Measurements from ENCODE around the gene ABCB10.
A peak's percentile ranks its signal among the peaks of the same experiment; 100 is the strongest.
"Not testable (repeated sequence)": the region's sequence is repeated elsewhere in the genome, so short reads cannot be mapped to it uniquely, and the experiment has no call there.

Gene ABCB10
- total RNA-seq = 43.7 to 50.5 reads per million in 2 donors

DNA sequence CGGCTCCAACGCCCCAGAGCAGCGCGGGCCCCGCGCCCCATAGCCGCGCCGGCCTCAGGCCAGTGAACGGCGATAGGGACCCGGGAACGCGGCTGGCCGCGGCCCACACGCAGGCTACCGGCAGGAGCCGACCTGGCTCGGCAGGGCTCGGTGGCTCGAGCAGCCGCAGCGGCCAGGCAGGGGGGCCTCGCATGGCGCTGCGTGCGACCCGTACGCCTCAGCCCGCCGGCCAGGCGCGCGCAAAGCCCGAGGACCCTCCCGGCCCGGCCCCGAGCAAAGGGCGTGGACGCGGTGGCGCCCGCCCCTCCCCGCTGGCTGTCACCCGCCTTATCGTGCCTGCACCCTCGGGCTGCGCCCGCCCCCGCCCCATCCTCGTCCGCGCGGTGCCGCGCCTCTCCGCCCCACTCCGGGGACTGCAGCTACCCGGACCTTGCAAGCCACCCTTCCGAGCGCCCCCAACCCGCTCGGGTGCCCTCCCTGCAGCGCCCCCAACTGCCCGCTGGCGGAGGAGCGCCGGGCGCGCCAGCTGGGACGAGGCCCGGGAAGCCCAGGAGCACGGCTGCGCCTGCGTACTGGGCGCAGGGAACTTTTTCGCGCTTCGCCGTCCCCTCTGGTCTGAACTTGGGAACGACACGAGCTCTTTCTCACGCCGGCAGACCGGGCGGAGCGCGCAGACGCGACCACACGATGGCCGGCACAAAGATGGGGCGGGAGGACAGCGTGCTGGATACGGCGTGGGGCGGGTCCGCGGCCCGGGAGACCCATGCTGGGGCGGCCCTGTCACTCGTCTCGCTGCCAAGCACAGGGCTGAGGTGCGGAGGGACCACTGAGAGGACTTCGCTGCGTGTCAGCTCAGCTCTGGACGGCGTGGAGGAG is at the start of gene ABCB10:
Gene ABCB10 (minus strand): TSS at position 248 of the 876 bp plus-strand sequence. CDS start 55 bp downstream, at position 193.
- DNase-seq = peak; percentile 70

GRCh38 chr1:229607370-229607769 is 48.9 kb upstream of the ABCB10 start:
- DNase-seq = no peak

DNA sequence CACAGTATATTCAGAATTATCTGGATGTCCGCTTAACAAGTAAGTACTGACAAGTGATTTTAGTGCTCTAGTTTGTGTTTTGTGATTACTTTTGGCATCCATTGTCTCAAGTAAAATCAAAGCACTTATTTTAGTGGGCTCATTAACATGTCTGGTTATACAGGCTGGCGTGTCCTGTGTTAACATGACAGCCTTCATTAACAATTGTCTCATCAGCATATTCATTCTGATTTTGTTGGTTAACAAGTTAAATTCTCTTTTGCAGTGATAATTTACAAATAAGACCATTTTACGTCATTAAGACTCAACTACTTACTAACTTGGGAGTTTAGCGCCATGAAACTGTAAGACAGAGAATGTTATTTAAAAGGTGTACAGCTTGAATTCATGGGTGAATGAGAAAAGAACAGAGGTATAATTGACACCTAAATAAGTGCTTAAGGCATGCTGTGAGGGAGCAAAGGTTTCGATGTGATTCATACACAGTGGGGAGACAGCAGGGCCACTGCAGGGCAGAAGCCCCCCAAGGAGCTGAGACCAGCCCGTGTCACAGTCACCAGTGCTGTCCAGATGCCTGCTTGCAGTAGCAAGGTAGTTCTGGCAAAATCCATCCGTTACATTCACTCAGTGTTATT is 45.0 kb upstream of the ABCB10 start:
- DNase-seq = no peak

- no peak for DNase-seq
Observed at GRCh38 chr1:229600229-229600628, 41.7 kb upstream of the ABCB10 start.

GRCh38 chr1:229599218-229599954 is 40.9 kb upstream of the ABCB10 start:
- DNase-seq = no peak

- DNase-seq = no peak
Observed at GRCh38 chr1:229597877-229598276, 39.4 kb upstream of the ABCB10 start.

DNA sequence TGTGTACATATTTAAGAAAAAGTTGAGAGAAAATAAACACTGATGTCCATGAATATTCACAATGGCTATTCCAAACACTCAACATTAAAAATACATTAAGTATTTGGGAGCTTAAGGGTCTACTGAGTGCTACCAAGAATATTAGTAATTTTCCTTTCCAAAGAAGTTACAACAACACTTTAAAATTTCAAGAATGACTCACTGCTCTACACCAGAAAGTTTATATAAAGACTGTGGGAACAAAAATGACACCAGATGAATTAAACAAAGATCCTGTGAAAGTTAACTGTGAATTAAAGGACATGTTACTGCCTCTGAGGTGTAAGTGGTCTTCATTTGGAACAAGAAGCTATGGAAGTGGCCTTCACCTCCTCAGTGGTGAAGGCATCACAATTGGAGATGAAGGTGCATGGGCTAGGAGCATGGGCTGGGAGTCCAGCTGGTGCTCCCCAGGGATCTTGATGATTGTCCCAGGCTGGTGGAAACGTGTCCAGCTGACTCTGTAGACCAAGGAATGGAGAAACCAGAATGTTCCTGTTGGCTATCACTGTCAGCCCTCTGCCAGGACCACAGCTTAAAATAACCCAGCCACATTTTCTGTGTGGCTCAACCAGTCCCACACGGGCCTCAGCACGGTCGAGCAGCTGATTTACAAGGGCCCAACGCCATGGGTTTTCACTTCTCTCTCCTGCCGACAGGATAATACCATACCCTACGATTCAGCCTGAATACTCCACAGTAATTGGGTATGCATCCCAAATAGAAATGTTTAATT is 38.6 kb upstream of the ABCB10 start:
- no peak for DNase-seq

DNA sequence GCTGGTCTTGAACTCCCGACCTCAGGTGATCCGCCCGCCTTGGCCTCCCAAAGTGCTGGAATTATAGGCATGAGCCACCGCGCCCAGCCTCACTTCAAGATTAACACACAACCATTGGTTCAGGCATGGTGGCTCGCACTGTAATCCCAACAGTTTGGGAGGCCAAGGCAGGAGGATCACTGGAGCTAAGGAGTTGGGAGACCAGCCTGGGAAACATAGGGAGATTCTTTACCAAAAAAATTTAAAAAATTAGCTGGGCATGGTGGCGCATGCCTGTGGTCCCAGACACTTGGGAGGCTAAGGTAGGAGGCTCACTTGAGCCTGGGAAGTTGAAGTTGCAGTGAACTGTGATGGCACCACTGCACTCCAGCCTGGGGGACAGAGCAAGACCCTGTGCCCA is 37.4 kb upstream of the ABCB10 start:
- DNase-seq = not testable (repeated sequence)

- no peak for DNase-seq
Observed at GRCh38 chr1:229594227-229595008, 35.9 kb upstream of the ABCB10 start.

DNA sequence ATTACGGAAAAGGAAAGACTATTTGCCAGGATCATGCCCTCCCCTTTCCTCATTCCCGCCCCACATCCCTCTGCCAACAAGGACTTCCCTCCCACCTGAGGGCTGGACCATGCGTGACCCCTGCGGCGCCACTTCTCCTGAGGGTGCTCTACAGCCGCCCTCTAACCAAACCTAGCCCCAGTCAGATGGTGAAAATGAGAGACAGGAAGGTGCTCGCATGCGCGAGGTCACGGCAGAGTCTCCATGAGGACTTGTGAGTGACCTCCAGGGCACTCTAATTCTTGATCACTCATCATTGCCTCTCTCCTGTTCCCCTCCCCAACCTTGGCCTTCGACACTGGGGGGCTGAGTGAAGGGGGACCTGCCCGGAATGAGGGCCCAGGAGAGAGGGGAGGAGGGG is 35.3 kb upstream of the ABCB10 start:
- no peak for DNase-seq

DNA sequence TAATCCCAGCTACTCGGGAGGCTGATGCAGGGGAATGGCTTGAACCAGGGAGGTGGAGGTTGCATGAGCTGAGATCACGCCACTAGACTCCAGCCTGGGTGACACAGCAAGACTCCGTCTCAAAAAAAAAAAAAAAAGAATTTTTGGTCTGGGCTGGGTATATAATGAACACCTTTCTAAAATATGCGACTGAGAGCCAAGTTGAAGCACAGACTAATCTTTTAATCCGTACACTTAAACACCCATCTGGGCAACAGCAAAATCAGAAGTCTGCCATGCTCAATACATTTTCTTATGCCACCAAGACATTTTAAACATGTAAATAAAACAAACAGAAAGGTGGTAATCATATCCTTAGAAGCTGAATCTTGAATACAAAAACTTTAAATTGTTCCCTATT is 31.6 kb upstream of the ABCB10 start:
- DNase-seq = no peak

DNA sequence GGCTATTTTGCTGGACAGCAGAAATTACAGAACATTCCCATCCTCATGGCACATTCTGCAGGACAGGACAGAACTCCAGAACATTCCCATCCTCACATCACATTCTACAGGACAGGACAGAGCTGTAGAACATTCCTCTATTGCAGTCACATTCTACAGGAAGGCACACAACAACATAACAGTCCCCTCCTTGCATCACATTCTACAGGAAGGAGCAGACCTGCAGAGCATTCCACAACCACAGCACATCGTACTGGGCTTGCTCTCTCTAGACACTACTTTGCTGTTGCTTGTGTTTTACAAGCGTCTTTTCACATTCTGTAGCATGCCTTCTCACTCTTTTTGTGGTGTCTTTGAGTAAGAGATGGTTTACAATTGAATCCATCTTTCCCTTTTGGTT is 26.8 kb upstream of the ABCB10 start:
- DNase-seq = no peak

DNA sequence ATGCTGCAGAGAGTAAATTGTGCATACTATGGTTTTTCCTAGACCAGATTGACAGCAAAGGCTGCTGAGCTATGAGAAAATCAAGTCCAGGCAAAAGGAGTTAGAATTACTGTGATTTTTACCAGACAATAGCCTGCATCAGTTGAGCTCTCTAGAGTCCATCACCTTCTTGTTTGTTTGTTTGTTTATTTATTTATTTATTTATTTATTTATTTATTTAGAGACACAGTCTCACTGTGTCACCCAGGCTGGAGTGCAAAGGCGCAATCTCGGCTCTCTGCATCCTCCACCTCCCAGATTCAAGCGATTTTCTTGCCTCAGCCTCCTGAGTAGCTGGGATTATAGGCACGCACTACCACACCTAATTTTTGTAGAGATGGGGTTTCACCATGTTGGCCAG is 24.2 kb upstream of the ABCB10 start:
- no peak for DNase-seq

- DNase-seq = no peak
Observed at GRCh38 chr1:229582011-229582694, 23.6 kb upstream of the ABCB10 start.

GRCh38 chr1:229581485-229581884 is 23.0 kb upstream of the ABCB10 start:
- no peak for DNase-seq

GRCh38 chr1:229579059-229579673 is 20.7 kb upstream of the ABCB10 start:
- no peak for DNase-seq

DNA sequence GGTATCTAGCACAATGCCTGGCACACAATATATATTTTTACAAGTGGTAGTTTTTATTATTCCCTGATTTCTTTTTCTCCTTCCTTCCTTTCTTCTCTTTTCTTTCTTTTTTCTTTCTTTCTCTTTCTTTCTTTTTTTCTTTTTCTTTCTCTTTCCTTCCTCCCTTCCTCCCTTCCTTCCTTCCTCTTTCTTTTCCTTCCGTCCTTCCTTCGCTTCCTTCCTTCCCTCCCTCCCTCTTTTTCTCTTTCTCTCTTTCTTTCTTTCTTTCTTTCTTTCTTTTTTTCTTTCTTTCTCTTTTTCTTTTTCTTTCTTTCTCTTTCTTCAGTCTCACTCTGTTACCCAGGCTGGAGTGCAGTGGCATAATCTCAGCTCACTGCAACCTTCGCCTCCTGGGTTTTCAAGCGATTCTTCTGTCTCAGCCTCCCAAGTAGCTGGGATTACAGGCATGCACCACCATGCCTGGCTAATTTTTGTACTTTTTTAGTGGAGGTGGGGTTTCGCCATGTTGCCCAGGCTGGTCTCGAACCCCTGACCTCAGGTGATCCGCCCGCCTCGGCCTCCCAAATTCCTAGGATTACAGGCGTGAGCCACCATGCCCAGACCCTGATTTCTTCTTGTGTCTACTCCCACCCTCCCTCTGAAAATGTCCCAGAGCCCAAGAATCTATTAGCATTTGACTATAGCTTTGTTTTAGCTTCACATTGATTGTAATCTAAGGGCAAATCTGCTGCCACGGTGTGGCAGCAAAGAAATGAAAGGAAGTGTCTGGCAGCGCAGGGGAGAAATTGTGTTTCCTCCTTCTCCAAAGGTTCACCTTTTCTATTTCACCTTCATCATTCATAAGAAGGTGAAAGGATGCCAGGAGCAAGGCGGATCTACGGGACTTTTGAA is 19.9 kb upstream of the ABCB10 start:
- DNase-seq = no peak

GRCh38 chr1:229574679-229575442 is 16.4 kb upstream of the ABCB10 start:
- no peak for DNase-seq

DNA sequence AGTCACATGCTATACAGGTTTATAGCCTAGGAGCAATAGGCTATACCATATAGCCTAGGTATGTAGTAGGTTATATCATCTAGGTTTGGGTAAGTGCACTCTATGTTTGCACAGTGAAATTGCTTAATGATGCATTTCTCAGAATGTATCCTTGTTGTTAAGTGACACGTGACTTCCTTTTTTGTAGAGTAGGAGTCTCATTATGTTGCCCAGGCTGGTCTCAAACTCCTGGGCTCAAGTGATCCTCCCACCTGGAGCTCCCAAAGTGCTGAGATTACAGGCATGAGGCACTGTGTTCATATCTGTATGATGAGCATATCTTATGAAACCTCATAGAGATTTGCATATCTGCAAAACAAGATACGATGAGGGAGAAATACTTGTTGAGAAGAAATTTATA is 13.8 kb upstream of the ABCB10 start:
- DNase-seq = no peak

All from activated gamma-delta T cell (primary cell).